ENCODE results near the gene FILIP1L. TPM values are rescaled to one million over a fixed set of nuclear protein-coding genes. Genes with fewer than 3 reads are reported as not detected.

The FILIP1L gene
- total and polyA plus RNA-seq, 8 donors: 10.6 to 98.4 (median 57.0) TPM

- H3K4me1 ChIP-seq: peaks cover 15 to 66% (median 31%) of the 10 kb centered on the region in 4 donors
- intact Hi-C loops (cut with DNase I; ENCODE audit: low total_unique reads): loop anchor here (10.0 kb wide), 1 partner anchor 242 kb away; no protein-coding TSS in a partner anchor
- H3K27ac ChIP-seq: peak overlapping the region in 1 of 5 donors; percentile 57
- no peaks in the 10 kb centered on the region for H3K27me3 ChIP-seq
- H3K4me3 ChIP-seq: no peak overlapping the region
- no peak for TF ChIP-seq EP300 (IDR thresholded peaks at IDR 0.05)
- TF ChIP-seq, protein P1, sequence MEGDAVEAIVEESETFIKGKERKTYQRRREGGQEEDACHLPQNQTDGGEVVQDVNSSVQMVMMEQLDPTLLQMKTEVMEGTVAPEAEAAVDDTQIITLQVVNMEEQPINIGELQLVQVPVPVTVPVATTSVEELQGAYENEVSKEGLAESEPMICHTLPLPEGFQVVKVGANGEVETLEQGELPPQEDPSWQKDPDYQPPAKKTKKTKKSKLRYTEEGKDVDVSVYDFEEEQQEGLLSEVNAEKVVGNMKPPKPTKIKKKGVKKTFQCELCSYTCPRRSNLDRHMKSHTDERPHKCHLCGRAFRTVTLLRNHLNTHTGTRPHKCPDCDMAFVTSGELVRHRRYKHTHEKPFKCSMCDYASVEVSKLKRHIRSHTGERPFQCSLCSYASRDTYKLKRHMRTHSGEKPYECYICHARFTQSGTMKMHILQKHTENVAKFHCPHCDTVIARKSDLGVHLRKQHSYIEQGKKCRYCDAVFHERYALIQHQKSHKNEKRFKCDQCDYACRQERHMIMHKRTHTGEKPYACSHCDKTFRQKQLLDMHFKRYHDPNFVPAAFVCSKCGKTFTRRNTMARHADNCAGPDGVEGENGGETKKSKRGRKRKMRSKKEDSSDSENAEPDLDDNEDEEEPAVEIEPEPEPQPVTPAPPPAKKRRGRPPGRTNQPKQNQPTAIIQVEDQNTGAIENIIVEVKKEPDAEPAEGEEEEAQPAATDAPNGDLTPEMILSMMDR (IDR thresholded peaks at IDR 0.05): no peak
- TF ChIP-seq POLR2A (IDR thresholded peaks at IDR 0.05): no peak
- H3K9me3 ChIP-seq: no peaks in the 10 kb centered on the region
- WGBS, 5 donors: 21 to 37% (median 37%) methylated on average over 7 of the region's 7 CpGs
- peak in 1 of 2 donors; percentile 49 for DNase-seq
- no peaks in the 10 kb centered on the region for H3K36me3 ChIP-seq
Measured at GRCh38 chr3:100076731-100077529, 37.4 kb downstream of the FILIP1L start.

- TF ChIP-seq EP300 (IDR thresholded peaks at IDR 0.05) (no peak), POLR2A (IDR thresholded peaks at IDR 0.05) (no peak), POLR2AphosphoS5 (IDR thresholded peaks at IDR 0.05) (no peak)
- TF ChIP-seq, protein P1 (IDR thresholded peaks at IDR 0.05): no peak
- 39 to 53% (median 51%) methylated on average over 4 of the region's 4 CpGs for WGBS, 5 donors
- intact Hi-C loops (cut with DNase I; ENCODE audit: low total_unique reads): loop anchor here (10.0 kb wide), 1 partner anchor 241 kb away; no protein-coding TSS in a partner anchor
Measured at GRCh38 chr3:100075851-100076730, 38.2 kb downstream of the FILIP1L start.

DNA sequence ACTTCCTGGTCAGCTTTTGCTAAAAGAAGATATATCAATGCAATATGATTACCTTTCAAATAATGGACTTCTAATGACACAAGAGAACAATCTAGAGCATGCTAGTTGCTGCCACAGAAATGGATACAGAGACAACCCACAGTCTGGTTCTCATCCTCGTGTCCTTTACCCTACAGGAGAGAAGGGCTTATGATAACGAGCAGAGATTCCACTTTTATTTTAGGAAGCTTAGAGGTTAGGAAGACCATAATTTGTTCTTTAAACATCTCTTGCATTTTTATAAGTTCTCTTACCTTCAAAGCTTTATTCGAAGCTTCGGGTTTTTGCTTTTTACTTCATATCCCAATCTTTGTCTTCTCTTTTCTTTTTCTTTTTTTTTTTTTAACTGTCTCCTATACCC, 39.1 kb downstream of the FILIP1L start:
- intact Hi-C loops (cut with DNase I; ENCODE audit: low total_unique reads): loop anchor here (10.0 kb wide), 1 partner anchor 240 kb away; no protein-coding TSS in a partner anchor
- Histone ChIP-seq H3K9me3 (no peaks in the 10 kb centered on the region), H3K4me3 (no peak overlapping the region), H3K27me3 (no peaks in the 10 kb centered on the region), H3K36me3 (no peaks in the 10 kb centered on the region), H3K4me1 (peaks cover 15 to 61% (median 26%) of the 10 kb centered on the region in 4 donors), H3K27ac (peak overlapping the region in 1 of 5 donors; percentile 57)
- no peak for DNase-seq
- WGBS, 5 donors: 91 to 95% (median 92%) methylated on average over 4 of the region's 4 CpGs
- TF ChIP-seq POLR2AphosphoS5 (IDR thresholded peaks at IDR 0.05) (no peak), EP300 (IDR thresholded peaks at IDR 0.05) (no peak), POLR2A (IDR thresholded peaks at IDR 0.05) (no peak)
- TF ChIP-seq, protein P1 (IDR thresholded peaks at IDR 0.05): no peak

More at GRCh38 chr3:100075851-100076730, 38.2 kb downstream of the FILIP1L start:
- H3K4me3 ChIP-seq: no peak overlapping the region
- peaks cover 15 to 66% (median 31%) of the 10 kb centered on the region in 4 donors for H3K4me1 ChIP-seq
- no peaks in the 10 kb centered on the region for H3K27me3 ChIP-seq
- peak overlapping the region in 1 of 5 donors; percentile 57 for H3K27ac ChIP-seq
- H3K36me3 ChIP-seq: no peaks in the 10 kb centered on the region
- H3K9me3 ChIP-seq: no peaks in the 10 kb centered on the region
- DNase-seq: no peak

DNA sequence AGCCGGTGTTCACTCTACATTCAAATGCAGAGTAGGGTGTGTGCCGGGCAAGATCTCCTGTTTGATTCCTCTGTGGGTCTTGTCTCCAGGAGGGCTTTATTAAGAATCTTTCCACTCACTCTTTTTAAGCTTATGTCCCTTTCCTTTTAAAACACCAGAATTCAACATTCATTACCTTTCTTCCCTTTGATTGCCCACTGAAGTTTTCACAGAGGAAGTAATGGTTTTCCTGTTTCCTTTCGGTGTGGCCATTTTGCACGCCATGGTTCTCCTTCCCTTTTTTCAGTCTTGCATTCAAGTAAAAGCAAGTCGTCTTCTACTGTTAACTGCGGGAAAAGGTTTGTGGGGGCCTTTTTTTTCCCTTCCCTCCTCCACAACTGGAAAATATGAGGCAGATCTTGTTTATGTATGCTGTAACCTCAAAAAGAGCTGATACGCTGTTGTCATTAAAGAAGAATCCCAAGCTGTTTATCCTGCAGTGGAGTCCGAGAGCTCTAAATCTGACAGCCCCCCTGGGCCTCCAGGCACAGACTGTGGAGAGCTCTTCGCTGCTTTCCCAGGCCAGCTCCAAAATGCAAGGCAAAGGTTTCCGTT, 40.5 kb downstream of the FILIP1L start:
- peak overlapping the region in 1 of 4 donors; percentile 10 for H3K4me3 ChIP-seq
- TF ChIP-seq POLR2AphosphoS5 (IDR thresholded peaks at IDR 0.05): peak in 2 of 3 donors; percentile 6 to 26
- TF ChIP-seq, protein P1 (IDR thresholded peaks at IDR 0.05): no peak
- TF ChIP-seq EP300 (IDR thresholded peaks at IDR 0.05): no peak
- no peak for TF ChIP-seq POLR2A (IDR thresholded peaks at IDR 0.05)
- no peaks in the 10 kb centered on the region for H3K9me3 ChIP-seq
- H3K27me3 ChIP-seq: no peaks in the 10 kb centered on the region
- DNase-seq: peak in 1 of 2 donors; percentile 82
- no peaks in the 10 kb centered on the region for H3K36me3 ChIP-seq
- intact Hi-C loops (cut with DNase I; ENCODE audit: low total_unique reads): loop anchor here (10.0 kb wide), 1 partner anchor 239 kb away; no protein-coding TSS in a partner anchor
- WGBS, 5 donors: 51 to 72% (median 67%) methylated on average over 10 of the region's 10 CpGs
- peak overlapping the region in 4 of 5 donors; percentile 17 to 72 (median 60) for H3K27ac ChIP-seq
- peaks cover 20 to 67% (median 30%) of the 10 kb centered on the region in 4 donors for H3K4me1 ChIP-seq

Measured in stomach (tissue), 9 donors.